Stimulated activated CD4-positive, alpha-beta T cell treated with anti-CD3 and anti-CD28 coated beads, Interleukin-15, amount 100 ng/mL, for 48 hours (primary cell): ENCODE data around the gene ZBTB42.

ENCODE experiments used
- DNase-seq, 2 donors: peaks; one replicate each; pipeline ENCODE4 v3.0.0-alpha.2; 2020; ENCODE audit warnings: low read depth in 2 of 2

Gene ZBTB42

GRCh38 chr14:104769324-104770071 is 31.4 kb upstream of the ZBTB42 start:
- no peak for DNase-seq

GRCh38 chr14:104770072-104770579 is 30.8 kb upstream of the ZBTB42 start:
- no peak for DNase-seq

- DNase-seq, result no peak
Measured at GRCh38 chr14:104770851-104771272, 30.0 kb upstream of the ZBTB42 start.

- DNase-seq, result no peak
Measured at GRCh38 chr14:104771374-104771773, 29.5 kb upstream of the ZBTB42 start.

GRCh38 chr14:104771918-104772706 is 28.8 kb upstream of the ZBTB42 start:
- DNase-seq, result no peak

- DNase-seq, result no peak
Measured at GRCh38 chr14:104772707-104773504, 28.0 kb upstream of the ZBTB42 start.

GRCh38 chr14:104773505-104774452 is 27.1 kb upstream of the ZBTB42 start:
- no peak for DNase-seq

GRCh38 chr14:104774453-104775072 is 26.3 kb upstream of the ZBTB42 start:
- no peak for DNase-seq

GRCh38 chr14:104775073-104775489 is 25.8 kb upstream of the ZBTB42 start:
- DNase-seq, result no peak

- DNase-seq, result no peak
Measured at GRCh38 chr14:104776481-104776880, 24.4 kb upstream of the ZBTB42 start.

- DNase-seq, result no peak
Measured at GRCh38 chr14:104776961-104777807, 23.7 kb upstream of the ZBTB42 start.

GRCh38 chr14:104777808-104778249 is 23.1 kb upstream of the ZBTB42 start:
- DNase-seq, result no peak

- no peak for DNase-seq
Measured at GRCh38 chr14:104778694-104779331, 22.1 kb upstream of the ZBTB42 start.

- no peak for DNase-seq
Measured at GRCh38 chr14:104779776-104780512, 21.0 kb upstream of the ZBTB42 start.

- no peak for DNase-seq
Measured at GRCh38 chr14:104780513-104781030, 20.3 kb upstream of the ZBTB42 start.

GRCh38 chr14:104781271-104782077 is 19.4 kb upstream of the ZBTB42 start:
- no peak for DNase-seq
